ENCODE measurements around the gene TWF2.
"Not testable (repeated sequence)": the region's sequence is repeated elsewhere in the genome, so short reads cannot be mapped to it uniquely, and the experiment has no call there.

Gene TWF2

DNA sequence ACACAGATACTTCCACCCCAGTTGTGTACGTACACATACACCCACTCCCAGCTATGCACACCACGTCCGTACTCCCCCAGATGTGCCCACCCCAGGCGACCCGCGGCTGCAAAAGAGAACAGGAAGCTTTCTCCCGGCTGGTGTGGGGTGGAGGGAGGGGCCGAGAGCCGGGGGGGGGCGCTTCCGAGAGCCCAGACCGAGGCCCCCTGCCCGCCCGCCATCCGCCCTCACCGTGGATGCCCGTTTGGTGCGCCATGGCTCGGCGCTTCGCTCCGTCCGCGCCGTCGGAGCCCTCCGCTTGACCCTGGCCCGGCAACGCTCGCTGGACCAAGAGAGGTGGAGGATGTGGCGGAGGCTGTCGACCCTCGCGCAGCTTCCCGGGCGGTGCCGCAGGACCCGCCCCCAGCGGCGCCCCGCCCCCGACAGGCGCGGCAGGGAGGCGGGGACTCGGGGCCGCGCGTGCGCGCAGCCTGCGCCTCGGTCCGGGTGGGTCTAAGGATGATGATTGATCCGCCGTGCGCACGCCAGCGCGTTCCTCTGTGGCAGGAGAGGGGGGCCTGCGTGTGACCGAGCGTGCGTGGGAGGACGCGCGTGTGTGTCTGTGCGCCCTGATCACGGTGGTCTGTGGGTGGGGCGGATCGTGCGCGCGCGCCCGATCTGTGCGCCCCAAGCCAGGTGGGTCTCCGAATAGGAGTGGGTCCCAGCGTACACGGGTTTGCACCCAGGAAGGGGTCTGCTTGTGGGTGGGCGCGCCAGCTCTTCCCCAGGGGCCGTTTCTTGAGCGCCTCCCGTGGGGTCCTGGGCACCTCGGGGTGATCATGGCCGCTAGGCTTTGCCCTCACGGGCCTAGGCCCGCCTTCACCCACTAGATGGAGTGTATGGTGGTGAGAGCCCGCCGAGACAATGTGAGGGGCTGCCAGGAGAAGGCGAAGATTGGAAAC, at the start of gene TWF2:
TWF2 (minus strand) TSS at position 398 of the 941 bp plus-strand sequence; CDS start at position 256, 142 bp downstream.
- H3K36me3 ChIP-seq (ENCODE audit: insufficient read depth, low read length) = no peaks in the 10 kb centered on the region
- H3K9me3 ChIP-seq (ENCODE audit: low read depth, low read length) = no peaks in the 10 kb centered on the region
- peak within 1 kb of the TSS; percentile 80; the same call in 1 of the 2 replicates for H3K27ac ChIP-seq
- DNase-seq (ENCODE audit: low read depth, low spot score) = no peak
- peak within 1 kb of the TSS; percentile 81 for H3K9ac ChIP-seq (ENCODE audit: insufficient read length)
- TF ChIP-seq EZH2 (IDR thresholded peaks at IDR 0.05) (no peak), POLR2AphosphoS5 (IDR thresholded peaks at IDR 0.05; ENCODE audit: borderline replicate concordance, low read depth, low read length) (peak; percentile 82; the same call in 1 of the 2 replicates)
- H3K4me3 ChIP-seq = peak within 1 kb of the TSS; percentile 85

DNA sequence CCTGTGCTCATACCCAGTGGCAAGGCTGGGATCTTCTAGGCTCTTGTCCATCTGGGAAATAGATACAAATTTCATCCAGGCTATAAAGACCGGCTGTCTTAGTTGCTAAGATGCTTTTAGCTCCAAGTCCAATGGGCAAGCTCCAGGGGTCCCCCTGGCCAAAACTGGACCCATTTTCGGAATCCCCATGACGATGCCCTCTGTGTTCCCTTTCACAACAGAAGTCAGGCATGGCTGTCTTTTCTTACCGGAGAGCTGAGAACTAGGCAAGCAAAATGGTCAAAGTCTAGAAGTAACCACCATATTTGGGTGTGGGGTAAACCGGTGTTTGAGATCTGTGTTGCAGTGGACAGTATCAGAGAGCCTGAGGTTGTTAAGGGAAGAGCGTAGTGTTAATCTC, 49.7 kb upstream of the TWF2 start:
- Histone ChIP-seq H3K4me3 (peak overlapping the region; percentile 87), H3K36me3 (ENCODE audit: insufficient read depth, low read length) (no peaks in the 10 kb centered on the region), H3K27ac (no peak overlapping the region), H3K9ac (ENCODE audit: insufficient read length) (peak overlapping the region; percentile 90), H3K9me3 (ENCODE audit: low read depth, low read length) (no peaks in the 10 kb centered on the region)
- TF ChIP-seq EZH2 (IDR thresholded peaks at IDR 0.05) (no peak), POLR2AphosphoS5 (IDR thresholded peaks at IDR 0.05; ENCODE audit: borderline replicate concordance, low read depth, low read length) (no peak), FOXP2 (optimal IDR thresholded peaks at IDR 0.05; ENCODE audit: control extremely low read depth, extremely low read length, insufficient read depth) (no peak)
- no peak for DNase-seq (ENCODE audit: low read depth, low spot score)

DNA sequence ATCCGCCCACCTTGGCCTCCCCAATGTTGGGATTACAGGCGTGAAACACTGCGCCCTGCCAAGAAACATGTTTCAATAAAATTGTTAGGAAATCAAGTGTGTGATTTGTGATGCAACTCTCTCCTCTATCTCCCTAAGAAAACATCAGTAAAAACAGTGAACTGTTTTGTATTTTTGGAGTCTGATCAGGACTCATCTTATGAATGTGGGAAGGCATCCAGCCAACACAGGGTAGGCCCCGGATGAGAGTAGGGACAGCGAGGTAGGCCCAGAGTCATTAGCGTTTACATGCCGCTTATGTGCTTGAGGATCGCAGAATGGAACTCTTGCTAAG, 47.8 kb upstream of the TWF2 start:
- Histone ChIP-seq H3K4me3 (peak overlapping the region; percentile 87), H3K9me3 (ENCODE audit: low read depth, low read length) (no peaks in the 10 kb centered on the region), H3K9ac (ENCODE audit: insufficient read length) (peak overlapping the region; percentile 90), H3K36me3 (ENCODE audit: insufficient read depth, low read length) (no peaks in the 10 kb centered on the region), H3K27ac (no peak overlapping the region)
- TF ChIP-seq FOXP2 (optimal IDR thresholded peaks at IDR 0.05; ENCODE audit: control extremely low read depth, extremely low read length, insufficient read depth) (no peak), EZH2 (IDR thresholded peaks at IDR 0.05) (no peak), POLR2AphosphoS5 (IDR thresholded peaks at IDR 0.05; ENCODE audit: borderline replicate concordance, low read depth, low read length) (no peak)
- no peak for DNase-seq (ENCODE audit: low read depth, low spot score)

DNA sequence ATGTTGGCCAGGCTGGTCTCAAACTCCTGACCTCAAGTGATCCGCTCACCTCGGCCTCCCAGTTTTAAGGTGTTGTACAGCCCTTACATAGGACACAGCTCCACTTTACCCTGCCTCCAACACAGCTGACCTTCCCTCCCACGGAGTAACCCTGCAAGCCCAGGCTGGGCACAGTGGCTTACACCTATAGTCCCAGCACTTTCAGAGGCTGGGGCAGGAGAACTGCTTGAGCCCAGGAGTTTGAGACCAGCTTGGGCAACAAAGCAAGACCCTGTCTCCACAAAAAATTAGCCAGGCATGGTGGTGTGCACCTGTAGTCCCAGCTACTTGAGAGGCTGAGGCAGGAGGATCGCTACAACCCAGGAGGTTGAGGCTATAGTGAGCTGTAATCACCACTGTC, 45.1 kb upstream of the TWF2 start:
- not testable (repeated sequence) for H3K27ac ChIP-seq; H3K4me3 ChIP-seq; H3K9ac ChIP-seq (ENCODE audit: insufficient read length); H3K9me3 ChIP-seq (ENCODE audit: low read depth, low read length); DNase-seq (ENCODE audit: low read depth, low spot score); H3K36me3 ChIP-seq (ENCODE audit: insufficient read depth, low read length)

DNA sequence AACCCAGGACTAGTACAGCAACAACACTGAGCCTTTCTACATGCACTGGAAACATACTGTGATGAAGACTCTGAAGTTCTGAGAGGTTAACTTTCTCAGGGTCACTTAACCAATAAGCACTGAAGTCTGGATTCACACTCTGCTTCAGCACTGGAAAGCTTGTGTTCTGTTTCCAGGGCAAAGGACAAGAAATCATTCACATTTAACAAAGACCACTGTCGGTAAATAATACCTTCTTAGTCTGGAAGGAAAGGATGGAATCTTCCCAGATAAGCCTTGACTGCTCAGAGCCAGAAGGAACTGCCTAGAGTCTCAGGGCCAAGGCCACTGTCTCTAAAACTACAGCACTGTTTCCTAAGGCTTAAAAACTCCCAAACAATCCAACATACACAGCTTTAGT, 44.3 kb upstream of the TWF2 start:
- 0 out of 2 replicates have a peak overlapping the region, but pooled peaks have one; percentile 57 for H3K27ac ChIP-seq
- no peaks in the 10 kb centered on the region for H3K36me3 ChIP-seq (ENCODE audit: insufficient read depth, low read length)
- no peak overlapping the region for H3K4me3 ChIP-seq
- no peak for DNase-seq (ENCODE audit: low read depth, low spot score)
- H3K9ac ChIP-seq (ENCODE audit: insufficient read length) = no peak overlapping the region
- H3K9me3 ChIP-seq (ENCODE audit: low read depth, low read length) = no peaks in the 10 kb centered on the region
- TF ChIP-seq POLR2AphosphoS5 (IDR thresholded peaks at IDR 0.05; ENCODE audit: borderline replicate concordance, low read depth, low read length) (no peak), EZH2 (IDR thresholded peaks at IDR 0.05) (no peak), FOXP2 (optimal IDR thresholded peaks at IDR 0.05; ENCODE audit: control extremely low read depth, extremely low read length, insufficient read depth) (no peak)

DNA sequence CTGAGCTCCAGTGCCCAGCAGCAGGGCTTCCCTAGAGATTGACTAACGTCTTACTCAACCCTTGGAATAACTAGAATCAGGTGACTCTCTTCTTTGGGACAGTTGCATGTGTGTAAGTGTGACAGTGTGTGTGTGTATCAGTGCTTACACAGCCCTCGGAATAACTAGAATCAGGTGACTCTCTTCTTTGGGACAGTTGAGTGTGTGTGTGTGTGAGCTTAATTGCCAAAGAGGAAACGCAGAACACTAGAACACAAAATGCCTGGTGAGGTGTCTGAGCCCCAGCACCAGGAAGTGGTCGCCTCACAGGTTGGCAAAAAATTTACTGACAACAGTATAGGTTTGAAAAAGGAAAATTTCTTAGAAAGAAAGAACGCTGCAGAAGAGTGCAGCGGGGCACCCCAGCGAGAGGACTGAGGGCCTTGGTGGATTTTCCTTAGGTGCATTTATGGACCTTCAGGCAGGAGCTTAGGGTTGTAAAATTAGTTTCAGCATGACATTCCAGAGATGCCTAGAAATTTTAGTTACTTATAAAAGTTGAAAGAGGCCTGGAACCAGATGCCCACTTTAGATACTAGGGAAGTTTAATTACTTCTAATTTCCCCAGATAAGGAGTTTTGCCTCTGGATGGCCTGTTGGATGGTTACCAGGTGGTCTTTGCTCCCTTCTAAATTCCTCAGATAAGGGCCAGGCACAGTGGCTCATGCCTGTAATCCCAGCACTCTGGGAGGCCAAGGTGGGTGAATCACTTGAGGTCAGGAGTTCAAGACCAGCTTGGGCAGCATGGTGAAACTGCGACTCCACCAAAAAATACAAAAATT, 43.2 kb upstream of the TWF2 start:
- DNase-seq (ENCODE audit: low read depth, low spot score) = no peak
- H3K4me3 ChIP-seq = no peak overlapping the region
- no peak overlapping the region for H3K9ac ChIP-seq (ENCODE audit: insufficient read length)
- no peaks in the 10 kb centered on the region for H3K9me3 ChIP-seq (ENCODE audit: low read depth, low read length)
- no peaks in the 10 kb centered on the region for H3K36me3 ChIP-seq (ENCODE audit: insufficient read depth, low read length)
- TF ChIP-seq EZH2 (IDR thresholded peaks at IDR 0.05) (no peak), FOXP2 (optimal IDR thresholded peaks at IDR 0.05; ENCODE audit: control extremely low read depth, extremely low read length, insufficient read depth) (no peak), POLR2AphosphoS5 (IDR thresholded peaks at IDR 0.05; ENCODE audit: borderline replicate concordance, low read depth, low read length) (no peak)
- peak overlapping the region; percentile 54 for H3K27ac ChIP-seq

DNA sequence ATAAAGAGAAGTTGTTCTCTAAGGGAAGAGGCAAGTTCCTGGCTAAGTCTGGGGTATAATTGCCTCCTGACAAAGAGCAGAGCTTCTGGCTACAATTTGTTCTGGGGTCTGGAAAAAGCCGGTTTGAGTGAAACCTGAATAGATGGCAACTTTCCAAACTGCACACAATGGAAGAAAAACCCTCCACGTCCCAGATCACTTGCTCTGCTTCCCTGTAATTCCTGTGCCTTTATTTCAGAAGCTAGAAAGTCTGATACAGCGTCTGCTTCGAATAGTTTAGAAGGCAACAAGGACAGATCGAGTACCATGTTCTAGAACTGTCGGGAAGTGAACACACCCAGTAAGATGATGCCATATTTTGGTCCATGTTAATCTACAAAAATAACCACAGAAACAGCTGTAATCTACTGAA, 41.1 kb upstream of the TWF2 start:
- TF ChIP-seq EZH2 (IDR thresholded peaks at IDR 0.05) = no peak
- no peak for TF ChIP-seq FOXP2 (optimal IDR thresholded peaks at IDR 0.05; ENCODE audit: control extremely low read depth, extremely low read length, insufficient read depth)
- TF ChIP-seq POLR2AphosphoS5 (IDR thresholded peaks at IDR 0.05; ENCODE audit: borderline replicate concordance, low read depth, low read length) = no peak
- Histone ChIP-seq H3K27ac (peak overlapping the region; percentile 88), H3K9ac (ENCODE audit: insufficient read length) (peak overlapping the region; percentile 51), H3K9me3 (ENCODE audit: low read depth, low read length) (no peaks in the 10 kb centered on the region), H3K36me3 (ENCODE audit: insufficient read depth, low read length) (peaks cover 3% of the 10 kb centered on the region; the same call in 1 of the 2 replicates), H3K4me3 (peak overlapping the region; percentile 18; the same call in 1 of the 2 replicates)
- peak; percentile 5 for DNase-seq (ENCODE audit: low read depth, low spot score)

DNA sequence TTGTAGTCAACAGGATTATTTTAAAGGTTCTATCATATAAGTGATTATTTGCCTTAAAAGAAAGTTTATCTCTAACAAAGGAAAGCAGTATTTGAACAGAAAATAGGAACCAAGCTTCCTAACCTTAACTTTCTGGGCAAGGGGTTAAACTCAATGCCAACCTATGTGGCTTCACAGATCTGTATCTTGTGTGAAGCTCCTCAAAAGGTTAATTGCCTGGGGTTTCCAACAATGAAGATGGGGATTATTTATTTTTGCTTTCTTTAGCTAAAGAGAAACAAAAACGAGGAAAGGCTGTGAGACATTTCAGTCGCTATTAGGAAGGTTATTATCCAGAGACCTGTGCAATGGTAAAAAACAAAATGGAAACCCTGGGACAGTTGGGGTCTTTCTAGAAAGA, 40.6 kb upstream of the TWF2 start:
- H3K4me3 ChIP-seq = peak overlapping the region; percentile 77
- H3K27ac ChIP-seq = peak overlapping the region; percentile 88
- H3K9ac ChIP-seq (ENCODE audit: insufficient read length) = peak overlapping the region; percentile 51

More for the DNA sequence above, 40.6 kb upstream of the TWF2 start:
- Histone ChIP-seq H3K36me3 (ENCODE audit: insufficient read depth, low read length) (peaks cover 3% of the 10 kb centered on the region; the same call in 1 of the 2 replicates), H3K9me3 (ENCODE audit: low read depth, low read length) (no peaks in the 10 kb centered on the region)
- TF ChIP-seq EZH2 (IDR thresholded peaks at IDR 0.05) (no peak), FOXP2 (optimal IDR thresholded peaks at IDR 0.05; ENCODE audit: control extremely low read depth, extremely low read length, insufficient read depth) (no peak), POLR2AphosphoS5 (IDR thresholded peaks at IDR 0.05; ENCODE audit: borderline replicate concordance, low read depth, low read length) (no peak)
- DNase-seq (ENCODE audit: low read depth, low spot score) = no peak

Data from SK-N-MC (cell line).